GM23248 (cell line): ENCODE results near the gene PLCB1.

Source experiments
- EZH2 ChIP-seq: fragments of 200-600 bp; sonication (generic); IDR thresholded peaks from 2 replicates; pipeline ENCODE4 v1.6.1; 2018; ENCODE audit warnings: antibody characterized with exemption, mild to moderate bottlenecking; ENCODE audit not compliant: insufficient read depth, poor library complexity, severe bottlenecking
- EZH2phosphoT487 ChIP-seq: fragments of 200-600 bp; sonication (generic); IDR thresholded peaks from 2 replicates; pipeline ENCODE4 v1.6.1; 2018; ENCODE audit warnings: antibody characterized with exemption, moderate library complexity, mild to moderate bottlenecking, low read depth; ENCODE audit not compliant: insufficient read depth

- TF ChIP-seq EZH2phosphoT487: no peak
- no peak for TF ChIP-seq EZH2
These were observed 492.6 kb downstream of the PLCB1 start for GRCh38 chr20:8624616-8625015.
